ENCODE measurements around the gene EPHA1.

DNA sequence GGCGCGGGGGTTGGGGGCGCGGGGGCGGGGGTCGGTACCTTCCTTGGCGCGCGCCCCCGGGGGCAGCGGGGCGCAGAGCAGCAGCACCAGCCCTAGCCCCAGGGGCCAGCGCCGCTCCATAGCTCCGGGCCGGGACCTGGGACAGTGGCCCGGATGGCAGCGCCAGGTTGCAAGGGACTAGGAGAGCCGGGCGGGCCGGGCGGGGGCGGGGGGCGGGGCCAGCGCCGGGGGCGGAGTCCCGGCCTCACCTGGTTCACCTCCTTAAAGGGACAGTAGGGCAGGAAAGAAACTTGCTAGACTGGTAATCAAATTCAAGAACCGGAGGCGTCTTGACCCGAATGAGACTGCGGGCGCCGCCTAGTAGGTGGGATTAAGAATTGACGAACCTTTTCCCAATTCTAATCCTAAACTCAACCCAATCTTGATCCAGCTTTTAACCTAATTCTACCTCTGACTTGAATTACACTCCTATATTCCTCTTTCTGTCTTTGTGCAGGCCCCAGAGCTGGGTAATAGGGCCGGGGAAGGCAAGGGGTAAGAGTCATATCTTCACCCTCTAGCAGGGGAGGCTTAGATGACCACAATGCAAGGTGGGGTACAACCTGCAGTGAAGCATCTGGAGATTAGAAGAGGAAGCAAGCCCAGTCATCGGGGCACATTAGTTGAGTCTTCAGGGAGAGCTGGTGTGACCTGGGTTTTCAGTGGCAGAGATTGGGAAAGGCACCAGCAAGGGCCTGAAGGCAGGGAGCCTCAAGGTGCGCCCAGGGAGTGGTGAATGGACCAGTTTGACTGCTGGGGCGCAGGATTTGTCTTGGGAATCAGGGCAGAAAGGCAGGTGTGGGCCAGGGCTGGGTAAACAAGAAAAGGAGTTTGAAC lies at the start of gene EPHA1:
- TF ChIP-seq CTCF (IDR thresholded peaks at IDR 0.05; ENCODE audit: extremely low read depth in 1 of 2, insufficient read depth in 1 of 2, low read depth in 1 of 2, low read length in 2 of 2) (peak; percentile 24 to 34), POLR2A (IDR thresholded peaks at IDR 0.05; ENCODE audit: low read depth, low read length) (no peak), EZH2 (IDR thresholded peaks at IDR 0.05; ENCODE audit: borderline replicate concordance, low read depth, low read length, severe bottlenecking) (no peak), POLR2AphosphoS5 (IDR thresholded peaks at IDR 0.05; ENCODE audit: insufficient read depth, low read depth, low read length) (no peak), MAX (IDR thresholded peaks at IDR 0.05; ENCODE audit: insufficient read depth, insufficient read length) (no peak), JUN (IDR thresholded peaks at IDR 0.05; ENCODE audit: borderline replicate concordance, insufficient read depth, insufficient read length, low read depth) (no peak), MYC (IDR thresholded peaks at IDR 0.05; ENCODE audit: low read depth, low read length) (no peak), GATA2 (IDR thresholded peaks at IDR 0.05; ENCODE audit: insufficient read depth, insufficient read length, low read depth, low read length) (no peak), FOS (IDR thresholded peaks at IDR 0.05; ENCODE audit: borderline replicate concordance, insufficient read depth, low read length) (no peak)

Measured in endothelial cell of umbilical vein (primary cell).